ENCODE results near the gene FAM193B. TPM values are rescaled to one million over a fixed set of nuclear protein-coding genes. Genes with fewer than 3 reads are reported as not detected.

The FAM193B gene
- polyA plus RNA-seq, 4 donors, result 68.7 to 99.1 (median 75.3) TPM

GRCh38 chr5:177473443-177474001, 80.8 kb downstream of the FAM193B start, which contains the start of gene DBN1:
TSS of gene DBN1 (minus strand) at chr5:177473634. CDS start at chr5:177473521, 113 bp downstream.
- peak in 1 of 4 donors; percentile 58 for DNase-seq (ENCODE audit: low read depth in 4 of 4, low spot score in 3 of 4)

GRCh38 chr5:177472460-177473442, 81.6 kb downstream of the FAM193B start:
- DNase-seq (ENCODE audit: low read depth in 4 of 4, low spot score in 3 of 4), result no peak

GRCh38 chr5:177471610-177472356, 82.6 kb downstream of the FAM193B start:
- DNase-seq (ENCODE audit: low read depth in 4 of 4, low spot score in 3 of 4), result no peak

GRCh38 chr5:177470759-177471536, 83.4 kb downstream of the FAM193B start:
- no peak for DNase-seq (ENCODE audit: low read depth in 4 of 4, low spot score in 3 of 4)

Other genes with a start within 250 kb of the FAM193B start
- 10 to 100 TPM; 13.7 to 23.2 (median 14.5) TPM for gene MXD3, start 242.7 kb downstream of the FAM193B start, polyA plus RNA-seq (ENCODE audit: insufficient read length in 4 of 4)
- gene LMAN2, start 202.9 kb downstream of the FAM193B start, polyA plus RNA-seq (ENCODE audit: insufficient read length in 4 of 4), result 100 to 1,000 TPM; 114 to 166 (median 126) TPM
- gene RGS14, start 196.6 kb downstream of the FAM193B start, polyA plus RNA-seq (ENCODE audit: insufficient read length in 4 of 4), result 10 to 100 TPM; 11.9 to 18.7 (median 15.3) TPM
- 100 to 1,000 TPM; 134 to 198 (median 174) TPM for gene SLC34A1, start 170.1 kb downstream of the FAM193B start, polyA plus RNA-seq (ENCODE audit: insufficient read length in 4 of 4)
- 1 to 10 TPM in 3 of 4 donors, under 1 TPM in 1; 0.50 to 2.2 (median 1.1) TPM for gene PFN3, start 153.9 kb downstream of the FAM193B start, polyA plus RNA-seq (ENCODE audit: insufficient read length in 4 of 4)
- 10 to 100 TPM in 1 of 4 donors, 1 to 10 TPM in 3; 4.6 to 11.3 (median 5.8) TPM for gene F12, start 145.0 kb downstream of the FAM193B start, polyA plus RNA-seq (ENCODE audit: insufficient read length in 4 of 4)
- gene GRK6, start 127.9 kb downstream of the FAM193B start, polyA plus RNA-seq (ENCODE audit: insufficient read length in 4 of 4), result 10 to 100 TPM; 20.4 to 29.2 (median 23.0) TPM
- 1 to 10 TPM in 3 of 4 donors, under 1 TPM in 1; 0.83 to 3.8 (median 1.2) TPM for gene PRR7, start 107.7 kb downstream of the FAM193B start, polyA plus RNA-seq (ENCODE audit: insufficient read length in 4 of 4)
- 100 to 1,000 TPM; 169 to 203 (median 179) TPM for gene DBN1, start 80.9 kb downstream of the FAM193B start, polyA plus RNA-seq (ENCODE audit: insufficient read length in 4 of 4)
- 100 to 1,000 TPM in 2 of 4 donors, 10 to 100 TPM in 2; 82.9 to 129 (median 96.9) TPM for gene PDLIM7, start 57.0 kb downstream of the FAM193B start, polyA plus RNA-seq (ENCODE audit: insufficient read length in 4 of 4)
- gene DOK3, start 44.7 kb downstream of the FAM193B start, polyA plus RNA-seq (ENCODE audit: insufficient read length in 4 of 4), result 1 to 10 TPM; 3.6 to 6.3 (median 4.8) TPM
- 10 to 100 TPM; 85.1 to 97.1 (median 91.8) TPM for gene DDX41, start 37.6 kb downstream of the FAM193B start, polyA plus RNA-seq (ENCODE audit: insufficient read length in 4 of 4)
- gene TMED9, start 37.6 kb upstream of the FAM193B start, polyA plus RNA-seq (ENCODE audit: insufficient read length in 4 of 4), result 100 to 1,000 TPM; 145 to 194 (median 166) TPM
- gene B4GALT7, start 45.6 kb upstream of the FAM193B start, polyA plus RNA-seq (ENCODE audit: insufficient read length in 4 of 4), result 10 to 100 TPM; 20.9 to 29.1 (median 22.1) TPM
- gene FAM153A, start 228.3 kb upstream of the FAM193B start, polyA plus RNA-seq (ENCODE audit: insufficient read length in 4 of 4), result under 1 TPM; 0.29 to 0.34 (median 0.32) TPM

All from right renal pelvis (tissue), 4 donors.